Loucy (cell line): ENCODE measurements around the gene PSMC1.

ENCODE experiments used
- CTCF ChIP-seq: fragments of 200-600 bp; sonication (generic); conservative IDR thresholded peaks from 2 replicates; pipeline ENCODE4 v1.5.1; 2014; ENCODE audit warnings: mild to moderate bottlenecking, antibody characterized with exemption, low read length
- EZH2phosphoT487 ChIP-seq: fragments of 200-600 bp; IDR thresholded peaks from 2 replicates; pipeline ENCODE4 v1.6.1; 2018; ENCODE audit warnings: antibody characterized with exemption, mild to moderate bottlenecking, moderate library complexity, borderline replicate concordance

GRCh38 chr14:90228478-90228877, 27.9 kb upstream of the PSMC1 start:
- no peak for TF ChIP-seq CTCF
- no peak for TF ChIP-seq EZH2phosphoT487
